Adrenal gland (tissue), 5 donors: ENCODE data around the gene C3.

Experiments used
- CTCF ChIP-seq, 6 experiments: fragments of 450-650 bp in 4 of 6; fragments of 200-600 bp in 2 of 6; sonication (generic) in 1 of 6; IDR thresholded peaks; 1 replicate in 5 of 6; 2 replicates in 1 of 6; pipeline versions ENCODE4 v1.5.1 to v1.8.0; 2016 to 2021; ENCODE audit warnings: antibody characterized with exemption in 6 of 6, mild to moderate bottlenecking in 2 of 6, moderate library complexity in 1 of 6
- POLR2A ChIP-seq, 2 donors: fragments of 450-650 bp; IDR thresholded peaks; one replicate each; pipeline ENCODE4 v1.6.1; 2017; ENCODE audit warnings: antibody characterized with exemption in 2 of 2, mild to moderate bottlenecking in 2 of 2, moderate library complexity in 1 of 2
- donor health status: DM: no; HTN: no; CAD: no.

GRCh38 chr19:6731822-6732221, 11.4 kb upstream of the C3 start:
- TF ChIP-seq CTCF (IDR thresholded peaks at IDR 0.05) (no peak), POLR2A (IDR thresholded peaks at IDR 0.05) (no peak)
